ENCODE results near the gene SLC13A4. TPM values are rescaled to one million over a fixed set of nuclear protein-coding genes. Genes with fewer than 3 reads are reported as not detected.

Gene SLC13A4
- total RNA-seq, 2 experiments from 2014 or later, result not detected

GRCh38 chr7:135763261-135763660, 35.3 kb upstream of the SLC13A4 start:
- Mint-ChIP-seq H3K4me3 (no peak overlapping the region), H3K36me3 (ENCODE audit: low read depth) (no peaks in the 10 kb centered on the region), H3K27ac (no peak overlapping the region), H3K27me3 (ENCODE audit: low read depth) (peaks cover 7% of the 10 kb centered on the region), H3K4me1 (ENCODE audit: low read depth) (no peaks in the 10 kb centered on the region), H3K9me3 (ENCODE audit: insufficient read depth) (no peaks in the 10 kb centered on the region)
- CTCF ChIA-PET, result no interaction called here
- ATAC-seq (no peak), DNase-seq (no peak)
- POLR2A ChIA-PET, result no interaction called here

DNA sequence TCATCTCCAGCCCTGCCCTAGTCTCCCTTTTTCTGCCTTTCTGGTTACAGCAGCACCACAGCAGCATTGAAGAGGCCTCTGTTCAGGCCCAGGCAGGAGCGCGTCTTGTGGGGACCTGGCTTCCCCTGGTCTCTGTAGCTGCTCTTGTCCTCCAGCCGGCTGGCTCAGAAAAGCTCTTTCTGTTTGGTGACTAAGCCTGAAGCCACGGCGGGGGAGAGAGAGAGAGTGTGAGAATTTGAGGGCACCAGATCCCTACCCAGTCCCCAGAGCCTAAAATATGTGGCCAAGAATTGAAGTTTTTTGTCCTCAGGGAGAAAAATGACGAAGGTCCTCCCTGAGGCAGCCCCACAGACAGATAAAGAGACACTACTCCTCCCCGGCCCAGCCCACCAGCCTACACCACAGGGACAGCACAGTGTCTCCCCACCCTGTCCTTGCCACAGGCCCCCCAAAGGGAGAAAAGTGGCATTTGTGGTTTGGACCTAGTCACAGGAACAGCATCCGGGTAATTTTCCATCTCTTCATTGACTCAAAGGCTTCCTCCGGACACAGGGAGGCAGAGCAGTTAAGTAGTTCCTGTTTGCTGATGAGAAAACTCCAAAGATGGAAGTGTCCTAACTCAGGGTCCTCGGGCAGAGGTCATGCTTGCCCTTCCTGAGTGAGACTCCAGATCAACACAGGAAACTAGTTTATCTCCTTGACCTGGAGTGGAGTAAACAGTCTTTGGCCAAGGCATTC, 33.9 kb upstream of the SLC13A4 start:
- Mint-ChIP-seq H3K9me3 (ENCODE audit: insufficient read depth) (no peaks in the 10 kb centered on the region), H3K27me3 (ENCODE audit: low read depth) (peaks cover 13% of the 10 kb centered on the region), H3K4me1 (ENCODE audit: low read depth) (no peaks in the 10 kb centered on the region), H3K27ac (no peak overlapping the region), H3K36me3 (ENCODE audit: low read depth) (no peaks in the 10 kb centered on the region), H3K4me3 (no peak overlapping the region)
- DNase-seq (no peak), ATAC-seq (no peak)
- ChIA-PET POLR2A (no interaction called here), CTCF (no interaction called here)

DNA sequence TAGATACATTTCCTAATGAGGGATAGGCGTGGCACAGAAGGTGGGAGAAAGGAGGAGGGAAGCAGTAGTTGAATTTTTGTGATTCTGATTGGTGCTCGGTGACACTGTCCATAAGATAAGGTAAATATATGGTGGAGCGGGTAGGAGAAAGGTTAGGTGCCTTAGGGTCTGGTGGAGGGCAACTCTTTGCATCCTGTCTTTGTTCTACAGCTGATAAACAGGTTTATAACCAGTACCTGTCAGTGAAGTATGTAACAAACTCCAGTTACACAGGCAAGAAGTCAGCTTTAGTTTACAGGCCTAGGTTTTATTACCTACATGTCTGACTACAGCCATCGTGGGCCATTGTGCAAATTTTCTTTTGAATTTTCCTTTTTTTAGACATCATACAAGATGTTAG, 31.5 kb upstream of the SLC13A4 start:
- Mint-ChIP-seq H3K27ac (no peak overlapping the region), H3K36me3 (ENCODE audit: low read depth) (no peaks in the 10 kb centered on the region), H3K4me1 (ENCODE audit: low read depth) (no peaks in the 10 kb centered on the region), H3K27me3 (ENCODE audit: low read depth) (peaks cover 16% of the 10 kb centered on the region), H3K9me3 (ENCODE audit: insufficient read depth) (no peaks in the 10 kb centered on the region), H3K4me3 (no peak overlapping the region)
- ATAC-seq (no peak), DNase-seq (no peak)
- CTCF ChIA-PET, result no interaction called here
- POLR2A ChIA-PET, result no interaction called here

DNA sequence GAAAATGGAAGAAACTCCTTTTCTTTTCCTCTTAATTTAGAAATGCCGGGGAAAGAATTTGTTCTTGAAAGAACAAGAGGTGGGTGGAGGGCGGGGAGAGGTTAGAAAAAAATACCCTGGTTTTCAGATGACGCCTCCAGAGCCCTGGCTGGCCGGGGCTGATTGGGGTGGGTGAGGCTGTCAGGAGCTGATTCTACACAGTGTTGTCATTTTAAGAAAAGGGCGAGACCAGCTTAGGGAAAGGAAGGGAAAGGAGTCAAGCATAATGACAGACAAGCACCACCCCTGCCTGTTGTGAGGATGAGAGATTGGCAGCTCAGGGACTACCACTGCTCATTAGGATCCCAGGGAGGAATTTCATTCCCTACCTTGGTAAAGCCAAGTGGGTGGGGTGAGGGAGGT, 30.5 kb upstream of the SLC13A4 start:
- ChIA-PET POLR2A (no interaction called here), CTCF (no interaction called here)
- H3K27me3 Mint-ChIP-seq (ENCODE audit: low read depth), result peaks cover 16% of the 10 kb centered on the region
- no peak for DNase-seq
- H3K4me3 Mint-ChIP-seq, result no peak overlapping the region
- no peak for ATAC-seq
- H3K27ac Mint-ChIP-seq, result no peak overlapping the region
- H3K36me3 Mint-ChIP-seq (ENCODE audit: low read depth), result no peaks in the 10 kb centered on the region
- H3K4me1 Mint-ChIP-seq (ENCODE audit: low read depth), result no peaks in the 10 kb centered on the region
- H3K9me3 Mint-ChIP-seq (ENCODE audit: insufficient read depth), result no peaks in the 10 kb centered on the region

DNA sequence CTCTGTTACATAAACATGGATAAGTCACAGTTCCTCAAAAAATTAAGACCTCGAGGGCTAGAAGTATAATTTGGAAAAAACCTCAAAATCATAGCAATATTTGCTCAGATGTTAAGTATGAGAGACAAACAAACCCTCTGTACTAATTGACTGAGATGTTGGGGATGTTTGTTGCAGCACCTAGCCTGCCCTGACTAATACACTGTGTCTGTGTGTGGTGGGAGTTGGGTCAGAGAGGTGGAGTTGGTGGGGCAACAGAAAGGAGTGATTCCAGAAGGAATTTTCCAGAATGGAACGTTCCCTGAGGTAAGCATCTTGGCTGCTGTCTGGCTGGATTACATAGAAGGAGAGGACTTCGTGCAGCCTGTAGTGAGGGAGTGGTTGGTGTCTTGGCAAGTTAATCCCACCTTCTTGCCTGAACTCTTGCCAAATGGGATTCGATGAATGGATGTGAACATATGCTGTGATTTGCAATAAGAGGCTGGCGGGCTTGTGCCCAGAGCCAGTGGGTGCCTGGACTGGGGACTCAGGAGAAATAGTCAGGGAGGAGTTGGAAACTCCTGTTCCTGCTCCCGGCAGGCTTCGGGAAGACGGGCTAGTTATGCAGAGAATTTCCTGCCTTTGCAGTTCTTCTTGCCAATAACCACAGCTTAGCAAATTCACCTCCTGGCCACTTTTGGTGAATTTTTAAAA, 29.9 kb upstream of the SLC13A4 start:
- CTCF ChIA-PET, result no interaction called here

DNA sequence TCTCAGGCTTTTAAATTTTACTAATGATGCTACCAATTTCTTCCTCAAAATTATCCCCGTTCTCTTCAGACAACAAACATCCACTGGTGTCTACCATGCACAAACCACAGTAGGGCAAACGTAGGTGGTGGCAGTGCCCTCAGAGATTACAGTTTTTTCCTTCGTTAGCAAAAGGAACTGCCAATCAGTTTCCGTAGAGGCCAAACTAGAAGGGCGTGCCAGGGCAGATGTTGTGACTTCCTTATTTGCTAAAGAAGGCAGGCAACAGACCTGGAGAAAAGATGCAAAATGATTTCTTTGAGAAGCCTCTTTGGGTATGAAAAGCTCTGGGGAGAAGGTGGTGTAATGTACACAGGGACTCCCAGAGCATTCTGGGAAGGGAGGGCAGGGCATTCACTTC, 28.2 kb upstream of the SLC13A4 start:
- H3K27me3 Mint-ChIP-seq (ENCODE audit: low read depth), result peaks cover 14% of the 10 kb centered on the region
- H3K27ac Mint-ChIP-seq, result no peak overlapping the region
- ChIA-PET CTCF (no interaction called here), POLR2A (no interaction called here)
- no peak for DNase-seq
- H3K4me3 Mint-ChIP-seq, result no peak overlapping the region
- no peaks in the 10 kb centered on the region for H3K36me3 Mint-ChIP-seq (ENCODE audit: low read depth)
- no peak for ATAC-seq
- no peaks in the 10 kb centered on the region for H3K4me1 Mint-ChIP-seq (ENCODE audit: low read depth)
- no peaks in the 10 kb centered on the region for H3K9me3 Mint-ChIP-seq (ENCODE audit: insufficient read depth)

More for the DNA sequence above, 29.9 kb upstream of the SLC13A4 start:
- peaks cover 16% of the 10 kb centered on the region for H3K27me3 Mint-ChIP-seq (ENCODE audit: low read depth)
- H3K27ac Mint-ChIP-seq, result no peak overlapping the region
- no peaks in the 10 kb centered on the region for H3K36me3 Mint-ChIP-seq (ENCODE audit: low read depth)
- H3K4me1 Mint-ChIP-seq (ENCODE audit: low read depth), result no peaks in the 10 kb centered on the region
- no peaks in the 10 kb centered on the region for H3K9me3 Mint-ChIP-seq (ENCODE audit: insufficient read depth)
- DNase-seq (no peak), ATAC-seq (no peak)
- no peak overlapping the region for H3K4me3 Mint-ChIP-seq
- POLR2A ChIA-PET, result no interaction called here

DNA sequence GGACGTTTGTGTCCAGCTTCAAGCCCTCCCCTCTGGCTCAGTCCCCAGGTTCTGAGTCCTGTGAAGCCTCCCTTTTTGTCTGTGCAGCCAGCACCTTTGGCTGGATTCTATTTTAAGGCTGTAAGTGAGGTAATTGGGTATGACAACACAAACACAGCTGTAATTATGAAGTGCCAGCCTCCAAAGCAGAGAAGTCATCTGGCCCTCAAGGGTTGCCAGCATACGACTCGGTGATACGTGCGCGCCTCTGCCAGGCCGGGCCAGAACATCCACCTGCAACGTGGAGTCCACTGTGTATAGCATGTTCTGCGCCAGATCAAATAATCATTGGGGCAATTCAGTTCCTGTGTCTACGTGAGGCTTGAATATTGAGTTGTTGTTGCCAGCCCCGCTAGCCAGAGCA, 27.4 kb upstream of the SLC13A4 start:
- no peak for DNase-seq
- no peak for ATAC-seq
- Mint-ChIP-seq H3K9me3 (ENCODE audit: insufficient read depth) (no peaks in the 10 kb centered on the region), H3K4me3 (no peak overlapping the region), H3K4me1 (ENCODE audit: low read depth) (no peaks in the 10 kb centered on the region), H3K36me3 (ENCODE audit: low read depth) (no peaks in the 10 kb centered on the region), H3K27me3 (ENCODE audit: low read depth) (peaks cover 14% of the 10 kb centered on the region), H3K27ac (no peak overlapping the region)
- ChIA-PET POLR2A (no interaction called here), CTCF (interaction anchor here (0.6 kb wide), 1 partner anchor 400 kb away, joined by 3 read pairs; no protein-coding TSS in a partner anchor)

DNA sequence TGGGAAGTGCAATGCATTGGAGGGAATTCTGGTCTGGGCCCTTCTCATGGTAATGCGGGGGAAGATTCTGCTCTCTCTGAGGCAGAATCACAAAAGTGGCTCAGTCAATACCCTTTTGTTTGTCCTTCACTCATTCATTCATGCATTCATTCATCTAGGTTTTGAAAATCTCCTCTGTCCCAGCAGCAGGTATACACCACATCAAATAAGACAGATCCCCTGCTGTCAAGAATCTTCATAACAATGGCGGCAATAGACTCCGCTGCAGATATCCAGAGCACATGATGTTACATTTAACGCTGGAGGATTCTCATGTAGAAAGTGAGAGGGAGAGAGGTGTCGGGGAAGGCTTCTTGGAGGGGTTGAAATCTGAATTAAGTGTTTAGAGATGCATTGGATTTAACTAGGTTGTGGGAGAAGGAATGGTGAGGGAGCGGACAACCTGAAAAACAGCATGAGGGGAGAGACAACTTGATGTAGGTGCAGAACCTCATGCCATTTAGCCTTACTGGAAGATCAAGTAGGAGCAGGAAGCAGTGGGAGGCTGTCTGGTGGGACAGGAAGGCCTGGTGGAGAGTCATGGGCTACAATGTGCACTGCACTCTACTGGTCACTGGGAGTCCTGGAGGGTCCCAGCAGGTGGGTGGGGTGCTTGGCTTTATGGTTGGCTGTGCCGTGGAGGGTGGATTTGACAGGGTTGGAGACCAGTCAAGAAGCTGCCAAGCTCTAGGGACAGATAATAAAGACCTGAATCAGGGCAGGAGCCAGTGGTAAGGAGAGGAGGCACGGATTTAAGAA, 25.8 kb upstream of the SLC13A4 start:
- no peak for ATAC-seq
- Mint-ChIP-seq H3K9me3 (ENCODE audit: insufficient read depth) (no peaks in the 10 kb centered on the region), H3K36me3 (ENCODE audit: low read depth) (no peaks in the 10 kb centered on the region), H3K4me3 (no peak overlapping the region), H3K27ac (no peak overlapping the region), H3K4me1 (ENCODE audit: low read depth) (no peaks in the 10 kb centered on the region), H3K27me3 (ENCODE audit: low read depth) (peaks cover 10% of the 10 kb centered on the region)
- DNase-seq, result no peak
- ChIA-PET CTCF (no interaction called here), POLR2A (no interaction called here)

DNA sequence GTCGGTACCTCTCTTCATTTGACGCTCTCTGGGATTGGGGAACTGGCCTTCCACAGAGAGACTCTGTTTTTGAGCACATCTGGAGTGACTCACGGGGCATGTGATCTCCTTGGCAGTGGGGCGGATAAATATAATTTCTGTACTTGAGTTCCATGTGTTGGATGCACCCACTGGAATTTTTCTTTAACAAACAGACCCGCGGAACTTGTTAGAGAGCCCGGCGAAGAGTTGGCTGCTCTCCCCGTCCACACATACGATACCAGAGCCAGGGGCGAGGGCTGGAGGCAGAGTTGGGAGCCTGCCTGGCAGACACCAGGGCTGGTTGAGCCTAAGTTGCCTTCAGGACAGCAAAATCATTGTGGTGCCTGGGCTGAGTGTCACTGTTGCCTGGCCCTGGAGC, 20.8 kb upstream of the SLC13A4 start, which contains the start of gene FAM180A:
FAM180A (minus strand) TSS at position 44 of the 400 bp plus-strand sequence. CDS start 233 bp downstream, outside the sequence.
- no peak for ATAC-seq

DNA sequence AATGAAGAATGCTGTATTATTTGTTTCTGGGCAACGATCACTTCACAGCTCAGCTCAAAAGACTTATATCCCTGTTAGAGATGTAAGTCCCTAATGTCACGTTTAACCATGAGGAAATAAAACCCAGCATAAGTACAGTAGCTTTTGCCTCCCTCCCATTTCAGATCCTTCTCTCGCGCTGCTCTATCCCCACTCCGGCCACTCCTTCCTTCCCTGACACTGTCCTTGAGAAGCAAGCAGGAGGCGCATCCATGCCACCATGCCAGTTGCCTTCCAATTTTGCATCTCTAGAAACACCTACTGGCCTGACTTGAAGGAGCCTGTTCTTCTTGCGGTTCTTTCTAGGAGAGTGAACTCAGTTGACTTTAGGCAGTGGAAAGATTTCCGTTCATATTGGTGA, 19.4 kb upstream of the SLC13A4 start:
- ATAC-seq, result no peak

More for the DNA sequence above, 20.8 kb upstream of the SLC13A4 start, which contains the start of gene FAM180A:
- H3K4me3 Mint-ChIP-seq, result no peak within 1 kb of the TSS
- H3K9me3 Mint-ChIP-seq (ENCODE audit: insufficient read depth), result no peaks in the 10 kb centered on the region
- no peaks in the 10 kb centered on the region for H3K4me1 Mint-ChIP-seq (ENCODE audit: low read depth)
- no peaks in the 10 kb centered on the region for H3K36me3 Mint-ChIP-seq (ENCODE audit: low read depth)
- ChIA-PET CTCF (no interaction called here), POLR2A (no interaction called here)
- H3K27ac Mint-ChIP-seq, result no peak within 1 kb of the TSS
- no peak for DNase-seq
- H3K27me3 Mint-ChIP-seq (ENCODE audit: low read depth), result no peaks in the 10 kb centered on the region

DNA sequence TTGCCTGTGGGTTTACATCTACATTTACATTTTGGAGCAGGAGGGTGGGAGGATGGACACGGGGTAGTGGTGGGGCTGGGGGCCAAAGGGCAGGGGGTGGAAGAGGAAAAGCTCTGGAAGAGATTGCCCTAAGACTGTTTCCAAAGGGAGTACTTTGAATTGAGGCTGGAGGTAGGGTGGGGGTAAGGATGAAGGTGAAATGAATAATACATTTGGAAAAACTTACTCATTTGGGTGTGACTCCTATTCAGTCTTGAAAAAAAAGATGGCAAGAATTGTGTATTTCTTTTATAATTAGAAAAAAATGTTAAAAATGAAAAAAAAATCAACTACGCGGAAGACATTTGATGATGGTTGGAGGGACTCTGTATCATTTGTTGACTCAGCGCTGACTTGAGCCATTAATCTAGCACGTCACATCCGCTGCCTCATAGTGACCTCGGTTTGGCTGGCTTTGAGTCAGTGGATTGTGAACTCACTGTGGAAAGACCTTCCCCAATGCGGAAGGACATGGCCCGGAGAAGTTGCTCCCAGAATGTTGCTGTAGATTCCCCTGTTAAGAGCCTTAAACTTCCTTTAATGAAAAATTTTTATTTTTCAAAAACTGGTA, 17.8 kb upstream of the SLC13A4 start:
- Mint-ChIP-seq H3K4me3 (no peak overlapping the region), H3K9me3 (ENCODE audit: insufficient read depth) (no peaks in the 10 kb centered on the region), H3K4me1 (ENCODE audit: low read depth) (no peaks in the 10 kb centered on the region), H3K27me3 (ENCODE audit: low read depth) (no peaks in the 10 kb centered on the region), H3K27ac (no peak overlapping the region), H3K36me3 (ENCODE audit: low read depth) (no peaks in the 10 kb centered on the region)
- ChIA-PET CTCF (no interaction called here), POLR2A (no interaction called here)
- ATAC-seq, result no peak
- no peak for DNase-seq

More for the DNA sequence above, 19.4 kb upstream of the SLC13A4 start:
- no peak overlapping the region for H3K4me3 Mint-ChIP-seq
- no peak for DNase-seq
- H3K27me3 Mint-ChIP-seq (ENCODE audit: low read depth), result no peaks in the 10 kb centered on the region
- H3K36me3 Mint-ChIP-seq (ENCODE audit: low read depth), result no peaks in the 10 kb centered on the region
- no peak overlapping the region for H3K27ac Mint-ChIP-seq
- no peaks in the 10 kb centered on the region for H3K4me1 Mint-ChIP-seq (ENCODE audit: low read depth)
- POLR2A ChIA-PET, result no interaction called here
- CTCF ChIA-PET, result no interaction called here
- H3K9me3 Mint-ChIP-seq (ENCODE audit: insufficient read depth), result no peaks in the 10 kb centered on the region
